Measurements from ENCODE around the gene FBLIM1.

DNA sequence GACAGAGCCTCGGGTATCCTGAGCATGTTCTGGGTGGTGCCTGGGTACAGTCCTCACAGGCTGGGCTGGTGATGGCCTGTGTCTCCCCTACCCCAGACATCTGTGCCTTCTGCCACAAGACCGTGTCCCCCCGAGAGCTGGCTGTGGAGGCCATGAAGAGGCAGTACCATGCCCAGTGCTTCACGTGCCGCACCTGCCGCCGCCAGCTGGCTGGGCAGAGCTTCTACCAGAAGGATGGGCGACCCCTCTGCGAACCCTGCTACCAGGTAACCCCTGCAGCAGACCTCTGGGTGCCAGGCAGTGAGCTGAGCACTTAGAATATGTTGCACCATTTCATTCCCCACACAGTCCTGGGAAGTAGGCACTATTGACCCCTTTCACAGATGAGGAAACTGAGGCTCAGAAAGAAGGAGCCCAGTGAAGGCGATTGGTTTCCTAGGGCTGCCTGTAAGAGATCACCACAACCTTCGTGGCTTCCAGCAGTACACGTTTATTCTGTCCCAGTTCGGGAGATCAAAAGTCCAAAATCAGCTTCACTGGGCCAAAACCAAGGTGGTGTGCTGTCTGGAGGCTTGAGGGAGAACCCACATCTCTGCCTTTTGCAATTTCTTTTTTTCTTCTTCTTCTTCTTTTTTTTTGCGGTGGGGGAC lies 11.8 kb downstream of the FBLIM1 start:
- TF ChIP-seq, protein P1, sequence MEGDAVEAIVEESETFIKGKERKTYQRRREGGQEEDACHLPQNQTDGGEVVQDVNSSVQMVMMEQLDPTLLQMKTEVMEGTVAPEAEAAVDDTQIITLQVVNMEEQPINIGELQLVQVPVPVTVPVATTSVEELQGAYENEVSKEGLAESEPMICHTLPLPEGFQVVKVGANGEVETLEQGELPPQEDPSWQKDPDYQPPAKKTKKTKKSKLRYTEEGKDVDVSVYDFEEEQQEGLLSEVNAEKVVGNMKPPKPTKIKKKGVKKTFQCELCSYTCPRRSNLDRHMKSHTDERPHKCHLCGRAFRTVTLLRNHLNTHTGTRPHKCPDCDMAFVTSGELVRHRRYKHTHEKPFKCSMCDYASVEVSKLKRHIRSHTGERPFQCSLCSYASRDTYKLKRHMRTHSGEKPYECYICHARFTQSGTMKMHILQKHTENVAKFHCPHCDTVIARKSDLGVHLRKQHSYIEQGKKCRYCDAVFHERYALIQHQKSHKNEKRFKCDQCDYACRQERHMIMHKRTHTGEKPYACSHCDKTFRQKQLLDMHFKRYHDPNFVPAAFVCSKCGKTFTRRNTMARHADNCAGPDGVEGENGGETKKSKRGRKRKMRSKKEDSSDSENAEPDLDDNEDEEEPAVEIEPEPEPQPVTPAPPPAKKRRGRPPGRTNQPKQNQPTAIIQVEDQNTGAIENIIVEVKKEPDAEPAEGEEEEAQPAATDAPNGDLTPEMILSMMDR (IDR thresholded peaks at IDR 0.05), result no peak
- TF ChIP-seq POLR2A (IDR thresholded peaks at IDR 0.05), result no peak

All from Peyer's patch (tissue), 4 donors.